SU-DHL-6 (cell line): ENCODE measurements around the gene NTNG1.

Experiments used
- H2AFZ ChIP-seq: fragments of 200-600 bp; sonication (generic); 2 replicates; pipeline ENCODE4 v1.6.1; 2014; ENCODE audit warnings: low read depth, mild to moderate bottlenecking, moderate library complexity, mixed read lengths, antibody characterized with exemption, low read length; ENCODE audit not compliant: severe bottlenecking
- H3F3A ChIP-seq: fragments of 200-600 bp; shearing (Covaris generic); 2 replicates; pipeline ENCODE4 v1.6.0; 2016; ENCODE audit warnings: antibody characterized with exemption, mild to moderate bottlenecking; ENCODE audit not compliant: insufficient read depth
- H3K27ac ChIP-seq: fragments of 200-600 bp; sonication (generic); 2 replicates; pipeline ENCODE4 v1.5.1; 2016; ENCODE audit warnings: low read depth, mild to moderate bottlenecking, low read length, moderate library complexity, mixed read lengths
- H3K27me3 ChIP-seq: fragments of 200-600 bp; sonication (generic), shearing (Covaris generic); 2 replicates; pipeline ENCODE4 v1.6.0; 2014; ENCODE audit warnings: mild to moderate bottlenecking, low read length
- H3K36me3 ChIP-seq: fragments of 200-600 bp; sonication (generic); 2 replicates; pipeline ENCODE4 v1.6.1; 2014; ENCODE audit warnings: mild to moderate bottlenecking, low read length, mixed read lengths
- H3K4me2 ChIP-seq: fragments of 300-600, 200-600 bp; shearing (Covaris generic), sonication (generic); 2 replicates; pipeline ENCODE4 v1.6.0; 2014; ENCODE audit warnings: low read length, low read depth, mild to moderate bottlenecking; ENCODE audit not compliant: poor library complexity, severe bottlenecking
- H3K4me3 ChIP-seq: fragments of 200-600 bp; sonication (generic); 2 replicates; pipeline ENCODE4 v1.5.1; 2014; ENCODE audit warnings: antibody characterized with exemption, low read length, mild to moderate bottlenecking, mixed read lengths; ENCODE audit not compliant: insufficient read depth, poor library complexity, severe bottlenecking
- H3K79me2 ChIP-seq: fragments of 200-600 bp; sonication (generic); 2 replicates; pipeline ENCODE4 v1.6.1; 2014; ENCODE audit warnings: mild to moderate bottlenecking, low read length, moderate library complexity; ENCODE audit not compliant: insufficient read depth
- H3K9ac ChIP-seq: fragments of 200-600 bp; sonication (generic); 2 replicates; pipeline ENCODE4 v1.7.0; 2014; ENCODE audit warnings: mild to moderate bottlenecking, low read length
- H3K9me2 ChIP-seq: fragments of 200-600 bp; sonication (generic); replicated peaks from 2 replicates; pipeline ENCODE4 v1.6.1; 2014; ENCODE audit warnings: low read length; ENCODE audit not compliant: insufficient read depth
- H3K9me3 ChIP-seq: fragments of 200-600 bp; sonication (generic); 2 replicates; pipeline ENCODE4 v1.6.1; 2014; ENCODE audit warnings: low read length, mixed read lengths; ENCODE audit not compliant: insufficient read depth
- H4K20me1 ChIP-seq: fragments of 200-600 bp; sonication (generic); 2 replicates; pipeline ENCODE4 v1.6.1; 2014; ENCODE audit warnings: low read depth, mild to moderate bottlenecking, antibody characterized with exemption, low read length, moderate library complexity, mixed read lengths
- CTCF ChIP-seq: fragments of 200-600 bp; sonication (generic); IDR thresholded peaks from one replicate; pipeline ENCODE4 v1.5.1; 2017; ENCODE audit warnings: antibody characterized with exemption, mild to moderate bottlenecking, low read length, moderate library complexity; ENCODE audit not compliant: insufficient read depth, poor library complexity, severe bottlenecking
- EZH2phosphoT487 ChIP-seq: fragments of 200-600 bp; sonication (generic), shearing (Covaris generic); conservative IDR thresholded peaks from 2 replicates; pipeline ENCODE4 v1.6.1; 2018; ENCODE audit warnings: mild to moderate bottlenecking, antibody characterized with exemption, low read length, moderate library complexity, mixed read lengths

NTNG1 gene

GRCh38 chr1:107430540-107431228 lies 289.8 kb downstream of the NTNG1 start:
- H3K9ac ChIP-seq = no peak overlapping the region
- no peaks in the 10 kb centered on the region for H3F3A ChIP-seq
- H3K4me3 ChIP-seq = no peak overlapping the region

GRCh38 chr1:107432108-107432507 lies 291.3 kb downstream of the NTNG1 start:
- H2AFZ ChIP-seq = no peak overlapping the region
- no peaks in the 10 kb centered on the region for H3F3A ChIP-seq
- TF ChIP-seq CTCF = no peak
- no peak for TF ChIP-seq EZH2phosphoT487
- no peaks in the 10 kb centered on the region for H3K9me2 ChIP-seq
- no peaks in the 10 kb centered on the region for H3K27me3 ChIP-seq
- no peak overlapping the region for H3K4me2 ChIP-seq
- no peaks in the 10 kb centered on the region for H3K9me3 ChIP-seq
- H4K20me1 ChIP-seq = no peaks in the 10 kb centered on the region
- H3K9ac ChIP-seq = no peak overlapping the region
- no peak overlapping the region for H3K4me3 ChIP-seq
- H3K27ac ChIP-seq = no peak overlapping the region
- H3K79me2 ChIP-seq = no peaks in the 10 kb centered on the region
- no peaks in the 10 kb centered on the region for H3K36me3 ChIP-seq

More at GRCh38 chr1:107430540-107431228, 289.8 kb downstream of the NTNG1 start:
- Histone ChIP-seq H3K4me2 (peak overlapping the region; percentile 21), H3K36me3 (no peaks in the 10 kb centered on the region), H4K20me1 (no peaks in the 10 kb centered on the region), H3K79me2 (no peaks in the 10 kb centered on the region), H3K27ac (no peak overlapping the region), H3K9me3 (no peaks in the 10 kb centered on the region), H3K27me3 (no peaks in the 10 kb centered on the region), H2AFZ (peak overlapping the region; percentile 42), H3K9me2 (no peaks in the 10 kb centered on the region)
- TF ChIP-seq CTCF (peak; percentile 97), EZH2phosphoT487 (no peak)

- no peak overlapping the region for H3K4me2 ChIP-seq
- no peak overlapping the region for H3K27ac ChIP-seq
- no peaks in the 10 kb centered on the region for H3K27me3 ChIP-seq
- no peaks in the 10 kb centered on the region for H3K9me2 ChIP-seq
- H3K36me3 ChIP-seq = no peaks in the 10 kb centered on the region
- no peak overlapping the region for H3K4me3 ChIP-seq
- H4K20me1 ChIP-seq = no peaks in the 10 kb centered on the region
- no peak overlapping the region for H2AFZ ChIP-seq
- H3K9ac ChIP-seq = no peak overlapping the region
- H3F3A ChIP-seq = no peaks in the 10 kb centered on the region
- TF ChIP-seq CTCF (no peak), EZH2phosphoT487 (no peak)
- no peaks in the 10 kb centered on the region for H3K9me3 ChIP-seq
- H3K79me2 ChIP-seq = no peaks in the 10 kb centered on the region
Observed at GRCh38 chr1:107433068-107433467, 292.2 kb downstream of the NTNG1 start.
